OCI-LY7 (cell line): ENCODE measurements around the gene PHACTR1. TPM values are rescaled to one million over a fixed set of nuclear protein-coding genes. Genes with fewer than 3 reads are reported as not detected.

Source experiments
- BruUV-seq: library from RNA; stranded (reverse); fragments of 400-500 nt; replicated peaks from 2 replicates; lab custom pipeline; 2021; lab: Mats Ljungman, UMichigan
- CTCF ChIA-PET: fragments of 300-600 bp; sonication (Branson Sonifier 250); formaldehyde crosslinking; loops from one replicate; lab custom pipeline; 2022; ENCODE audit warnings: antibody characterized with exemption; ENCODE audit not compliant: unreplicated experiment; lab: Charles Lee
- POLR2A ChIA-PET: fragments of 300-600 bp; sonication (Branson Sonifier 250); formaldehyde crosslinking; loops from one replicate; lab custom pipeline; 2022; ENCODE audit warnings: antibody characterized with exemption; lab: Charles Lee
- DNase-seq: peaks from one replicate; pipeline ENCODE4 v3.0.0-alpha.2; 2015; ENCODE audit warnings: low spot score
- H2AFZ ChIP-seq: fragments of 200-600 bp; sonication (generic), shearing (Covaris generic); 2 replicates; pipeline ENCODE4 v1.6.1; 2014; ENCODE audit warnings: mild to moderate bottlenecking, antibody characterized with exemption, low read length, moderate library complexity
- H3K27ac ChIP-seq: fragments of 200-600 bp; sonication (generic); 2 replicates; pipeline ENCODE4 v1.5.1; 2014; ENCODE audit warnings: mixed run types, low read depth, mild to moderate bottlenecking, moderate library complexity, low read length, inconsistent platforms; ENCODE audit not compliant: poor library complexity, severe bottlenecking
- H3K36me3 ChIP-seq: fragments of 200-600 bp; sonication (generic); 2 replicates; pipeline ENCODE4 v1.6.1; 2014; ENCODE audit warnings: mild to moderate bottlenecking, antibody characterized with exemption, low read length, moderate library complexity, mixed read lengths; ENCODE audit not compliant: insufficient read depth
- H3K4me1 ChIP-seq: fragments of 200-600 bp; sonication (generic); 2 replicates; pipeline ENCODE4 v1.5.1; 2014; ENCODE audit warnings: mild to moderate bottlenecking, low read length; ENCODE audit not compliant: insufficient read depth, poor library complexity, severe bottlenecking
- H3K4me2 ChIP-seq: fragments of 200-600 bp; sonication (generic); 2 replicates; pipeline ENCODE4 v1.6.1; 2014; ENCODE audit warnings: mild to moderate bottlenecking, low read length
- H3K4me3 ChIP-seq: fragments of 200-600 bp; sonication (generic); 2 replicates; pipeline ENCODE4 v1.5.1; 2014; ENCODE audit warnings: mild to moderate bottlenecking, low read depth, low read length; ENCODE audit not compliant: poor library complexity, severe bottlenecking
- H3K79me2 ChIP-seq: fragments of 200-600 bp; sonication (generic); 2 replicates; pipeline ENCODE4 v1.6.1; 2016; ENCODE audit warnings: low read depth, mild to moderate bottlenecking, low read length, moderate library complexity, mixed read lengths; ENCODE audit not compliant: insufficient read depth
- H3K9me2 ChIP-seq: fragments of 200-600 bp; sonication (generic); 2 replicates; pipeline ENCODE4 v1.6.1; 2016; ENCODE audit warnings: mild to moderate bottlenecking, low read length, mixed read lengths; ENCODE audit not compliant: insufficient read depth
- H3K9me3 ChIP-seq: fragments of 200-600 bp; sonication (generic); 2 replicates; pipeline ENCODE4 v1.6.1; 2014; ENCODE audit warnings: mild to moderate bottlenecking, mixed run types, low read length, mixed read lengths
- H4K20me1 ChIP-seq: fragments of 200-600 bp; sonication (generic); 2 replicates; pipeline ENCODE4 v1.6.1; 2014; ENCODE audit warnings: mild to moderate bottlenecking, antibody characterized with exemption, low read length, moderate library complexity, mixed read lengths; ENCODE audit not compliant: insufficient read depth
- EZH2phosphoT487 ChIP-seq: fragments of 200-600 bp; sonication (generic); IDR thresholded peaks from 2 replicates; pipeline ENCODE4 v1.6.1; 2018; ENCODE audit warnings: low read depth, borderline replicate concordance, mild to moderate bottlenecking, mixed run types, antibody characterized with exemption, low read length, moderate library complexity, mixed read lengths
- intact Hi-C: fragments of 100-400 bp; cut with micrococcal nuclease; formaldehyde crosslinking; loops from one replicate; pipeline ENCODE4 v1.10.0; 2022; ENCODE audit not compliant: unreplicated experiment
- total RNA-seq, 2 experiments: library from RNA; depleted of rRNA in 1 of 2; stranded (reverse); fragments of >200 nt in 1 of 2; shearing (Covaris generic) in 1 of 2; gene quantifications; 2 replicates each; pipeline ENCODE4 v1.2.3, GENCODE V29; 2014 to 2022
- TF ChIP-seq, protein P1 (sequence below): fragments of 200-600 bp; sonication (generic); conservative IDR thresholded peaks from 2 replicates; pipeline ENCODE4 v1.5.1; 2014; ENCODE audit warnings: mild to moderate bottlenecking, antibody characterized with exemption, low read length, moderate library complexity, mixed read lengths

Gene PHACTR1
- total RNA-seq, 2 experiments from 2014 or later = 25.1 to 46.6 TPM

DNA sequence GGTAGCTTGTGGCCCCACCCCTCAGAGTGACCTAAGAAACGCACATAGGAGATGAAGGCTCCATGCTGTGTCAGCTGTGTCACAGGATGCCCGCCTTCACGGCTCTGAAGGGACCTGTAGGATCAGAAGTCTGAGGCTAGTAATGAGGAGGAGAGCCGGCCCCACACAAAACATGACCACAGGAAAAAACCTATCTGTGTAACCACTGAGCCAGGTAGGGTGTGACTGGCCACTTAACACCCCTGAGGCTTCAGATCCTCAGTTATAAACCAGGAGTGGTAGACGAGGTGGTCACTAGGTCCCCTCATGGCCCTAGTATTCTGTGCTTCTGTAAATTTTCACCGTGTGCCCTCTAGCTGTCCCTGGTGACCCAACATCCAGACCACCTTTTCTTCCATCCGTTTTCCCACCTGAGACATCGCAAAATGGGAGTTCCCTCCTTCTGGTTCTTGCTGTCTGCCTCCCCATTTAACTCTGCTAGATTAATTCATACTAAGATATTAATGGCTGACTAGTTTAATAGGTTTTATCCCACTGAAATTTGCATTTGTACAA, 558.9 kb downstream of the PHACTR1 start:
- no peaks in the 10 kb centered on the region for H4K20me1 ChIP-seq
- no peak overlapping the region for H3K27ac ChIP-seq
- TF ChIP-seq, protein P1, sequence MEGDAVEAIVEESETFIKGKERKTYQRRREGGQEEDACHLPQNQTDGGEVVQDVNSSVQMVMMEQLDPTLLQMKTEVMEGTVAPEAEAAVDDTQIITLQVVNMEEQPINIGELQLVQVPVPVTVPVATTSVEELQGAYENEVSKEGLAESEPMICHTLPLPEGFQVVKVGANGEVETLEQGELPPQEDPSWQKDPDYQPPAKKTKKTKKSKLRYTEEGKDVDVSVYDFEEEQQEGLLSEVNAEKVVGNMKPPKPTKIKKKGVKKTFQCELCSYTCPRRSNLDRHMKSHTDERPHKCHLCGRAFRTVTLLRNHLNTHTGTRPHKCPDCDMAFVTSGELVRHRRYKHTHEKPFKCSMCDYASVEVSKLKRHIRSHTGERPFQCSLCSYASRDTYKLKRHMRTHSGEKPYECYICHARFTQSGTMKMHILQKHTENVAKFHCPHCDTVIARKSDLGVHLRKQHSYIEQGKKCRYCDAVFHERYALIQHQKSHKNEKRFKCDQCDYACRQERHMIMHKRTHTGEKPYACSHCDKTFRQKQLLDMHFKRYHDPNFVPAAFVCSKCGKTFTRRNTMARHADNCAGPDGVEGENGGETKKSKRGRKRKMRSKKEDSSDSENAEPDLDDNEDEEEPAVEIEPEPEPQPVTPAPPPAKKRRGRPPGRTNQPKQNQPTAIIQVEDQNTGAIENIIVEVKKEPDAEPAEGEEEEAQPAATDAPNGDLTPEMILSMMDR = 0 out of 2 replicates have a peak, but pooled peaks have one; percentile 22
- no peak for TF ChIP-seq EZH2phosphoT487
- ChIA-PET POLR2A (interaction anchor here (0.6 to 2.5 kb wide), 12 partner anchors 10 to 1172 kb away, joined by 3 to 24 read pairs (median 4); partner anchors contain the start of gene TBC1D7), CTCF (interaction anchor here (0.8 kb wide), 1 partner anchor 10 kb away, joined by 3 read pairs; no protein-coding TSS in a partner anchor)
- intact Hi-C loops = loop anchor here (2.0 kb wide), 1 partner anchor 15 kb away; no protein-coding TSS in a partner anchor
- H3K79me2 ChIP-seq = peaks cover 36% of the 10 kb centered on the region; the same call in 1 of the 2 replicates
- H2AFZ ChIP-seq = no peak overlapping the region
- no peaks in the 10 kb centered on the region for H3K9me3 ChIP-seq
- H3K4me3 ChIP-seq = peak overlapping the region; percentile 71
- peaks cover 50% of the 10 kb centered on the region for H3K4me1 ChIP-seq
- peaks cover 14% of the 10 kb centered on the region; the same call in 1 of the 2 replicates for H3K36me3 ChIP-seq
- DNase-seq = no peak
- no TSS peak for BruUV-seq
- peak overlapping the region; percentile 85 for H3K4me2 ChIP-seq
- H3K9me2 ChIP-seq = no peaks in the 10 kb centered on the region

- no peaks in the 10 kb centered on the region for H3K9me2 ChIP-seq
- H3K79me2 ChIP-seq = peaks cover 36% of the 10 kb centered on the region; the same call in 1 of the 2 replicates
- ChIA-PET POLR2A (interaction anchor here (0.7 to 3.0 kb wide), 5 partner anchors 12 to 367 kb away, joined by 3 to 26 read pairs (median 4); partner anchors contain the start of gene TBC1D7), CTCF (interaction anchor here (0.6 kb wide), 1 partner anchor 16 kb away, joined by 3 read pairs; no protein-coding TSS in a partner anchor)
- no peak overlapping the region for H3K27ac ChIP-seq
- TF ChIP-seq, protein P1 = no peak
- TF ChIP-seq EZH2phosphoT487 = no peak
- H3K4me1 ChIP-seq = peaks cover 42% of the 10 kb centered on the region
- H2AFZ ChIP-seq = no peak overlapping the region
- no peaks in the 10 kb centered on the region for H4K20me1 ChIP-seq
- H3K4me3 ChIP-seq = no peak overlapping the region
- H3K9me3 ChIP-seq = no peaks in the 10 kb centered on the region
- BruUV-seq = no TSS peak
- no peak for DNase-seq
- no peak overlapping the region for H3K4me2 ChIP-seq
- intact Hi-C loops = no loop called here
- H3K36me3 ChIP-seq = peaks cover 22% of the 10 kb centered on the region
These were observed 560.7 kb downstream of the PHACTR1 start for GRCh38 chr6:13277231-13277630.

DNA sequence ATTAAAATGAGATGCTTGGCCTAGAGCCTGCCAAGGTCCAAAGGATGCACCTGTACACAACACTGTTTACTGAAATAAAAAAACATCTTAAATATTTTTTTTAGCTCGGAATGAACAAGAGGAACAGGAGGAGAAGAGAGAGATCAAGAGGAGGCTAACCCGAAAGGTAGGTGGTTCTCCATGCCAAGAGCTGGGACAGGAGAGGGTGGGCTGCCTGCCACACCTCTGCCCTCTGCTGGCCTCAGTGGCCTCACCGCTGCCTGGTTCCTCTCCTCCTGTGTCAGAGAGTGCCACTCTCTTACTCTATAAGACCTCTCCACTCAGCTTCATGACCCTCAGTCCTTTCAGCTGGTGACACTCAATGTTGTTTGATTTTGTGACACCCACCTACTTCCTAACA, 561.6 kb downstream of the PHACTR1 start:
- Histone ChIP-seq H3K9me2 (no peaks in the 10 kb centered on the region), H2AFZ (no peak overlapping the region), H3K27ac (no peak overlapping the region), H3K9me3 (no peaks in the 10 kb centered on the region), H3K4me2 (peak overlapping the region; percentile 48), H3K4me3 (no peak overlapping the region), H3K79me2 (peaks cover 31% of the 10 kb centered on the region; the same call in 1 of the 2 replicates), H3K4me1 (peaks cover 42% of the 10 kb centered on the region), H3K36me3 (peaks cover 28% of the 10 kb centered on the region), H4K20me1 (no peaks in the 10 kb centered on the region)
- intact Hi-C loops = loop anchor here (1.0 kb wide), 2 partner anchors 49 to 83 kb away; no protein-coding TSS in a partner anchor
- TF ChIP-seq, protein P1 = peak; percentile 86
- no peak for TF ChIP-seq EZH2phosphoT487
- POLR2A ChIA-PET = interaction anchor here (0.6 to 3.0 kb wide), 9 partner anchors 16 to 178 kb away, joined by 3 to 26 read pairs (median 4); partner anchors contain the start of gene TBC1D7
- peak; percentile 70 for DNase-seq
- no TSS peak for BruUV-seq
- CTCF ChIA-PET = no interaction called here
